ENCODE results near the gene TMEM53. TPM values are rescaled to one million over a fixed set of nuclear protein-coding genes. Genes with fewer than 3 reads are reported as not detected.
"Not testable (repeated sequence)": the region's sequence is repeated elsewhere in the genome, so short reads cannot be mapped to it uniquely, and the experiment has no call there.

The TMEM53 gene
- total and polyA plus RNA-seq, 2 donors, result 2.4 to 13.2 TPM

- Histone ChIP-seq H3K4me1 (ENCODE audit: insufficient read depth) (no peaks in the 10 kb centered on the region), H3K4me3 (ENCODE audit: low read depth, low read length) (no peak overlapping the region), H3K36me3 (ENCODE audit: insufficient read depth) (no peaks in the 10 kb centered on the region), H3K27ac (ENCODE audit: low read depth) (no peak overlapping the region)
- WGBS, result 42% methylated on average over 15 of the region's 15 CpGs
- no peak for DNase-seq (ENCODE audit: extremely low spot score)
Measured at GRCh38 chr1:44707959-44708831, 33.9 kb upstream of the TMEM53 start.

GRCh38 chr1:44707112-44707881, 33.0 kb upstream of the TMEM53 start:
- no peaks in the 10 kb centered on the region for H3K4me1 ChIP-seq (ENCODE audit: insufficient read depth)
- no peak overlapping the region for H3K4me3 ChIP-seq (ENCODE audit: low read depth, low read length)
- H3K27ac ChIP-seq (ENCODE audit: low read depth), result no peak overlapping the region
- no peaks in the 10 kb centered on the region for H3K36me3 ChIP-seq (ENCODE audit: insufficient read depth)
- no peak for DNase-seq (ENCODE audit: extremely low spot score)
- 92% methylated on average over 6 of the region's 6 CpGs for WGBS

GRCh38 chr1:44705938-44706337, 31.7 kb upstream of the TMEM53 start:
- H3K36me3 ChIP-seq (ENCODE audit: insufficient read depth), result no peaks in the 10 kb centered on the region
- H3K4me3 ChIP-seq (ENCODE audit: low read depth, low read length), result no peak overlapping the region
- no peak overlapping the region for H3K27ac ChIP-seq (ENCODE audit: low read depth)
- whole genome bisulfite sequencing, result 85% methylated on average over 2 of the region's 2 CpGs
- no peak for DNase-seq (ENCODE audit: extremely low spot score)
- H3K4me1 ChIP-seq (ENCODE audit: insufficient read depth), result no peaks in the 10 kb centered on the region

GRCh38 chr1:44705470-44705869, 31.2 kb upstream of the TMEM53 start:
- no peak for DNase-seq (ENCODE audit: extremely low spot score)
- Histone ChIP-seq H3K4me1 (ENCODE audit: insufficient read depth) (no peaks in the 10 kb centered on the region), H3K27ac (ENCODE audit: low read depth) (no peak overlapping the region), H3K4me3 (ENCODE audit: low read depth, low read length) (no peak overlapping the region), H3K36me3 (ENCODE audit: insufficient read depth) (no peaks in the 10 kb centered on the region)
- whole genome bisulfite sequencing, result 73% methylated on average over 6 of the region's 6 CpGs

GRCh38 chr1:44701141-44701573, 26.9 kb upstream of the TMEM53 start:
- DNase-seq (ENCODE audit: extremely low spot score), result no peak
- H3K4me3 ChIP-seq (ENCODE audit: low read depth, low read length), result no peak overlapping the region
- no peak overlapping the region for H3K27ac ChIP-seq (ENCODE audit: low read depth)
- H3K36me3 ChIP-seq (ENCODE audit: insufficient read depth), result no peaks in the 10 kb centered on the region
- 68% methylated on average over 7 of the region's 7 CpGs for WGBS
- H3K4me1 ChIP-seq (ENCODE audit: insufficient read depth), result no peaks in the 10 kb centered on the region

- Histone ChIP-seq H3K36me3 (ENCODE audit: insufficient read depth) (no peaks in the 10 kb centered on the region), H3K4me3 (ENCODE audit: low read depth, low read length) (no peak overlapping the region), H3K4me1 (ENCODE audit: insufficient read depth) (no peaks in the 10 kb centered on the region), H3K27ac (ENCODE audit: low read depth) (no peak overlapping the region)
- no peak for DNase-seq (ENCODE audit: extremely low spot score)
- 57% methylated on average over 1 of the region's 1 CpG for WGBS
Measured at GRCh38 chr1:44700573-44700972, 26.3 kb upstream of the TMEM53 start.

- not testable (repeated sequence) for H3K4me1 ChIP-seq (ENCODE audit: insufficient read depth); DNase-seq (ENCODE audit: extremely low spot score); H3K4me3 ChIP-seq (ENCODE audit: low read depth, low read length); H3K27ac ChIP-seq (ENCODE audit: low read depth); H3K36me3 ChIP-seq (ENCODE audit: insufficient read depth)
- WGBS, result 90% methylated on average over 9 of the region's 9 CpGs
Measured at GRCh38 chr1:44699375-44699774, 25.1 kb upstream of the TMEM53 start.

- no peak overlapping the region for H3K27ac ChIP-seq (ENCODE audit: low read depth)
- DNase-seq (ENCODE audit: extremely low spot score), result no peak
- whole genome bisulfite sequencing, result 94% methylated on average over 3 of the region's 3 CpGs
- H3K4me3 ChIP-seq (ENCODE audit: low read depth, low read length), result no peak overlapping the region
- H3K36me3 ChIP-seq (ENCODE audit: insufficient read depth), result no peaks in the 10 kb centered on the region
- no peaks in the 10 kb centered on the region for H3K4me1 ChIP-seq (ENCODE audit: insufficient read depth)
Measured at GRCh38 chr1:44698138-44698537, 23.9 kb upstream of the TMEM53 start.

GRCh38 chr1:44696789-44697345, 22.6 kb upstream of the TMEM53 start:
- Histone ChIP-seq H3K4me1 (ENCODE audit: insufficient read depth) (no peaks in the 10 kb centered on the region), H3K36me3 (ENCODE audit: insufficient read depth) (no peaks in the 10 kb centered on the region), H3K27ac (ENCODE audit: low read depth) (no peak overlapping the region), H3K4me3 (ENCODE audit: low read depth, low read length) (no peak overlapping the region)
- 78% methylated on average over 7 of the region's 7 CpGs for WGBS
- DNase-seq (ENCODE audit: extremely low spot score), result no peak

GRCh38 chr1:44696101-44696500, 21.8 kb upstream of the TMEM53 start:
- WGBS, result 83% methylated on average over 3 of the region's 3 CpGs
- DNase-seq (ENCODE audit: extremely low spot score), result no peak
- no peak overlapping the region for H3K27ac ChIP-seq (ENCODE audit: low read depth)
- H3K4me3 ChIP-seq (ENCODE audit: low read depth, low read length), result no peak overlapping the region
- H3K4me1 ChIP-seq (ENCODE audit: insufficient read depth), result no peaks in the 10 kb centered on the region
- no peaks in the 10 kb centered on the region for H3K36me3 ChIP-seq (ENCODE audit: insufficient read depth)

- Histone ChIP-seq H3K4me3 (ENCODE audit: low read depth, low read length) (no peak overlapping the region), H3K27ac (ENCODE audit: low read depth) (no peak overlapping the region), H3K4me1 (ENCODE audit: insufficient read depth) (no peaks in the 10 kb centered on the region), H3K36me3 (ENCODE audit: insufficient read depth) (no peaks in the 10 kb centered on the region)
- no peak for DNase-seq (ENCODE audit: extremely low spot score)
- WGBS, result 90% methylated on average over 4 of the region's 4 CpGs
Measured at GRCh38 chr1:44695671-44696070, 21.4 kb upstream of the TMEM53 start.

GRCh38 chr1:44694863-44695478, 20.7 kb upstream of the TMEM53 start:
- no peak overlapping the region for H3K27ac ChIP-seq (ENCODE audit: low read depth)
- WGBS, result 94% methylated on average over 7 of the region's 7 CpGs
- no peak for DNase-seq (ENCODE audit: extremely low spot score)
- no peaks in the 10 kb centered on the region for H3K36me3 ChIP-seq (ENCODE audit: insufficient read depth)
- no peak overlapping the region for H3K4me3 ChIP-seq (ENCODE audit: low read depth, low read length)
- no peaks in the 10 kb centered on the region for H3K4me1 ChIP-seq (ENCODE audit: insufficient read depth)

- DNase-seq (ENCODE audit: extremely low spot score), result no peak
- WGBS, result 96% methylated on average over 3 of the region's 3 CpGs
- Histone ChIP-seq H3K36me3 (ENCODE audit: insufficient read depth) (no peaks in the 10 kb centered on the region), H3K27ac (ENCODE audit: low read depth) (no peak overlapping the region), H3K4me3 (ENCODE audit: low read depth, low read length) (no peak overlapping the region), H3K4me1 (ENCODE audit: insufficient read depth) (no peaks in the 10 kb centered on the region)
Measured at GRCh38 chr1:44693900-44694299, 19.6 kb upstream of the TMEM53 start.
